ENCODE results near the gene PRG2.

Gene PRG2

GRCh38 chr11:57396744-57397143 lies 6.3 kb upstream of the PRG2 start:
- Mint-ChIP-seq H3K4me3 (no peak overlapping the region), H3K4me1 (ENCODE audit: low read depth) (no peaks in the 10 kb centered on the region), H3K27me3 (ENCODE audit: low read depth) (no peaks in the 10 kb centered on the region), H3K27ac (no peak overlapping the region), H3K36me3 (ENCODE audit: low read depth) (no peaks in the 10 kb centered on the region), H3K9me3 (no peaks in the 10 kb centered on the region)

DNA sequence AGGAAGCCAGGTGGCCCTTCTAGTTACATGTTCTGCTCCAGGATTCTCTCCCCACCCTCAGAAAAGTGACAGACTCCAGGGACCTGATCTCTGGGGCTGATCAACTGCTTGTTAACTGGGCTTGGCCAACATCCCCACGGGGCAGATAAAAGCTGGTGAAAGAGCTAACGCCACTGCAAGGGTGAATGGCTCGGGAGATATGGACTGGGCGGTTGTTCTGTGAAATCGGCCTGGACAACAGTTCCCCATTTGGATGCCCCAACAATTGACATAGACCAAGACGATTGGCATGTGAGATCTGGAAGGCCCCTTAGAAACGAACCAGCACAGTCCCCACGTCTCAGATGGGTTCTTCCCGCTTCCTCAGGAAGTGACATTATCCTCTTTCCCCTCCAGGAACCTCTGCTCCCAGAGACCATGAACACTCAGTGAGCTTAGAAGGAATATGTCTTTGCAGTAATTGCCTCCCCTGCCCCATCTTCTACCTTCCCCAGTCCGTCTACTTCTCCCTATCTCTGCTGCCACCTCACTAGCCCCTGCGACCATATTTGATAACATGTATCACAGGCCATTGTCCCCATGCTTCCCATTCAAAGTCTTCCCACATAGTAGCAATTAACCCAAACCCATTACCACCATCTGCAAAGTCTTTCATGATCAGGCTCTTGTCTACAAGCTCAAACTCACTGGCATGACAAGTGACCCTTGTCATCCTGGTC lies 5.6 kb upstream of the PRG2 start:
- no peak overlapping the region for H3K27ac Mint-ChIP-seq
- H3K9me3 Mint-ChIP-seq: no peaks in the 10 kb centered on the region
- H3K27me3 Mint-ChIP-seq (ENCODE audit: low read depth): no peaks in the 10 kb centered on the region
- H3K36me3 Mint-ChIP-seq (ENCODE audit: low read depth): no peaks in the 10 kb centered on the region
- no peaks in the 10 kb centered on the region for H3K4me1 Mint-ChIP-seq (ENCODE audit: low read depth)
- H3K4me3 Mint-ChIP-seq: no peak overlapping the region

- no peaks in the 10 kb centered on the region for H3K4me1 Mint-ChIP-seq (ENCODE audit: low read depth)
- no peaks in the 10 kb centered on the region for H3K27me3 Mint-ChIP-seq (ENCODE audit: low read depth)
- no peaks in the 10 kb centered on the region for H3K9me3 Mint-ChIP-seq
- H3K36me3 Mint-ChIP-seq (ENCODE audit: low read depth): no peaks in the 10 kb centered on the region
- H3K4me3 Mint-ChIP-seq: no peak overlapping the region
- H3K27ac Mint-ChIP-seq: no peak overlapping the region
These were observed 3.9 kb upstream of the PRG2 start for GRCh38 chr11:57394203-57394965.

DNA sequence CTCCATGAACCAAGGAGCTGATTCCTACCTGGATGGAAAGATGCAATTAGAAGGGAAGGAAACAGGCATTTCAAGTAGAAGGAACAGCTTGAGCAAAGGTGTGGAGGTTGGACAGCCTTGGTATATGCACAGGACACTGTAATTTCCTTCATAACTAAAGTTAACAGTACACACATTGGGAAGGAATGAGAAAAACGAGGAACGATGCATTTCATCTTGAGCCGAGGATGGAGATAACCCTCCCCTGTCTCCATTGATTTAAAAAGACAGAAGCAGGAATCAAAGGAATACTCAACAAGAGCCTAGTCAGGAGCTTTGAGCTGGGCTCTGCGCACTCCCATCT lies 2.3 kb upstream of the PRG2 start:
- H3K4me1 Mint-ChIP-seq (ENCODE audit: low read depth): no peaks in the 10 kb centered on the region
- H3K27me3 Mint-ChIP-seq (ENCODE audit: low read depth): no peaks in the 10 kb centered on the region
- H3K27ac Mint-ChIP-seq: no peak overlapping the region
- no peak overlapping the region for H3K4me3 Mint-ChIP-seq
- no peaks in the 10 kb centered on the region for H3K36me3 Mint-ChIP-seq (ENCODE audit: low read depth)
- no peaks in the 10 kb centered on the region for H3K9me3 Mint-ChIP-seq

- Mint-ChIP-seq H3K4me1 (ENCODE audit: low read depth) (no peaks in the 10 kb centered on the region), H3K36me3 (ENCODE audit: low read depth) (no peaks in the 10 kb centered on the region), H3K27ac (no peak overlapping the region), H3K4me3 (no peak overlapping the region), H3K9me3 (no peaks in the 10 kb centered on the region), H3K27me3 (ENCODE audit: low read depth) (no peaks in the 10 kb centered on the region)
These were observed 1.8 kb upstream of the PRG2 start for GRCh38 chr11:57392066-57392762.

- no peak overlapping the region for H3K27ac Mint-ChIP-seq
These were observed 1.1 kb upstream of the PRG2 start for GRCh38 chr11:57391539-57391938.

GRCh38 chr11:57391111-57391510 lies 661 bp upstream of the PRG2 start:
- Mint-ChIP-seq H3K27ac (no peak overlapping the region), H3K4me3 (no peak overlapping the region), H3K36me3 (ENCODE audit: low read depth) (no peaks in the 10 kb centered on the region), H3K4me1 (ENCODE audit: low read depth) (no peaks in the 10 kb centered on the region), H3K9me3 (no peaks in the 10 kb centered on the region), H3K27me3 (ENCODE audit: low read depth) (no peaks in the 10 kb centered on the region)

More at GRCh38 chr11:57391539-57391938, 1.1 kb upstream of the PRG2 start:
- Mint-ChIP-seq H3K27me3 (ENCODE audit: low read depth) (no peaks in the 10 kb centered on the region), H3K4me3 (no peak overlapping the region), H3K4me1 (ENCODE audit: low read depth) (no peaks in the 10 kb centered on the region), H3K36me3 (ENCODE audit: low read depth) (no peaks in the 10 kb centered on the region), H3K9me3 (no peaks in the 10 kb centered on the region)

- H3K36me3 Mint-ChIP-seq (ENCODE audit: low read depth): no peaks in the 10 kb centered on the region
- no peaks in the 10 kb centered on the region for H3K9me3 Mint-ChIP-seq
- no peaks in the 10 kb centered on the region for H3K27me3 Mint-ChIP-seq (ENCODE audit: low read depth)
- no peaks in the 10 kb centered on the region for H3K4me1 Mint-ChIP-seq (ENCODE audit: low read depth)
- H3K27ac Mint-ChIP-seq: no peak overlapping the region
- H3K4me3 Mint-ChIP-seq: no peak overlapping the region
These were observed 3.0 kb downstream of the PRG2 start for GRCh38 chr11:57387289-57388030.

- H3K36me3 Mint-ChIP-seq (ENCODE audit: low read depth): no peaks in the 10 kb centered on the region
- no peaks in the 10 kb centered on the region for H3K4me1 Mint-ChIP-seq (ENCODE audit: low read depth)
- no peaks in the 10 kb centered on the region for H3K9me3 Mint-ChIP-seq
- no peak overlapping the region for H3K27ac Mint-ChIP-seq
- no peak overlapping the region for H3K4me3 Mint-ChIP-seq
- H3K27me3 Mint-ChIP-seq (ENCODE audit: low read depth): no peaks in the 10 kb centered on the region
These were observed 4.1 kb downstream of the PRG2 start for GRCh38 chr11:57386178-57386940.

DNA sequence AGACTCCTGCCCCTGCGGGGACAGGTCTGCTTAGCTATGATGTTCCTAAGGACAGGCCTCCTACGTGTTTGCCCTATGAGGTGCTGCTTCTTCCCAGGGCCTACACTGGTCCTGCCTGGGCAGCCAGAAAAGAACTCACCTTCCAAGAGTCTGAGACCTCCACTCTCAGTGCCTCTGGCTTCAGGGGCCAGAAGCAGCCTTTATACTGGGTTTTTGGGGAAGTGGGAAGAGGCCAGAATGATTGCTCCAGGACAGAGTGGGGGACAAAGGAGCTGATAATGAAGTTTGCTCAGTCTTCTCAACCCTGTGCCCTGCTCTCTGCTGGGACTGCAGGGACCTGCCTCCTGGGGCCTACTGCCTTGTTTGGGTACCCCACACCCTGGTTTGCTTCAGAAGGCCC lies 9.5 kb downstream of the PRG2 start, which contains the start of gene PRG3:
PRG3 (minus strand) TSS at position 176 of the 400 bp plus-strand sequence. CDS start 442 bp downstream, outside the sequence.
- H3K4me1 Mint-ChIP-seq (ENCODE audit: low read depth): no peaks in the 10 kb centered on the region
- no peak within 1 kb of the TSS for H3K4me3 Mint-ChIP-seq
- no peak within 1 kb of the TSS for H3K27ac Mint-ChIP-seq
- H3K36me3 Mint-ChIP-seq (ENCODE audit: low read depth): no peaks in the 10 kb centered on the region
- H3K27me3 Mint-ChIP-seq (ENCODE audit: low read depth): no peaks in the 10 kb centered on the region
- no peaks in the 10 kb centered on the region for H3K9me3 Mint-ChIP-seq

DNA sequence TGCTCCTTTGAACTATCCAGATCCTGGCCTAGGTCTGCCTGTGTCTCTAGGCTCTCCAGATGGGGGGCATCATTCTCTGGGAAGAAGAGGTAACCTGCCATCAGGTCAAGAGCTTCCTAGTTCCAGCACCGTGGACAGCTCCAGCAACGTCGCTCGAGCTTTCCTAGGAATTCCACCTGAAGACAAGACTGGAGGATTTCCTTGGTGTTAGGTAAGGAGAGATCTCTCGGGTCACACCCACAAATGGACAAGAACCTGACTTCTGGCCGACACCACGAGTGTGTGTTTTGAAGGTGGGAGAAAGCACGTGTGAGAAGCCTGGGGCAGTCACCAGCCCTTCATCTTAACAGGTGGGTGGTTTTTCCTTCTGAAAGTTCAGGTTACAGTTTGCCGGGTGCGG lies 10.7 kb downstream of the PRG2 start:
- H3K9me3 Mint-ChIP-seq: no peaks in the 10 kb centered on the region
- no peaks in the 10 kb centered on the region for H3K27me3 Mint-ChIP-seq (ENCODE audit: low read depth)
- H3K27ac Mint-ChIP-seq: no peak overlapping the region
- no peaks in the 10 kb centered on the region for H3K4me1 Mint-ChIP-seq (ENCODE audit: low read depth)
- H3K36me3 Mint-ChIP-seq (ENCODE audit: low read depth): no peaks in the 10 kb centered on the region
- H3K4me3 Mint-ChIP-seq: no peak overlapping the region

- Mint-ChIP-seq H3K4me3 (no peak overlapping the region), H3K9me3 (no peaks in the 10 kb centered on the region), H3K36me3 (ENCODE audit: low read depth) (no peaks in the 10 kb centered on the region), H3K27me3 (ENCODE audit: low read depth) (no peaks in the 10 kb centered on the region), H3K27ac (no peak overlapping the region), H3K4me1 (ENCODE audit: low read depth) (no peaks in the 10 kb centered on the region)
These were observed 12.3 kb downstream of the PRG2 start for GRCh38 chr11:57378186-57378585.

- Mint-ChIP-seq H3K36me3 (ENCODE audit: low read depth) (no peaks in the 10 kb centered on the region), H3K27ac (no peak overlapping the region), H3K4me3 (no peak overlapping the region), H3K9me3 (no peaks in the 10 kb centered on the region), H3K27me3 (ENCODE audit: low read depth) (no peaks in the 10 kb centered on the region), H3K4me1 (ENCODE audit: low read depth) (no peaks in the 10 kb centered on the region)
These were observed 13.3 kb downstream of the PRG2 start for GRCh38 chr11:57377107-57377506.
